GM19397 (cell line): Measurements from ENCODE around the gene HOXA1.

Source experiments
- ATAC-seq: cut with Tn5 transposase; IDR thresholded peaks from one replicate; pipeline ENCODE4 v1.9.1; 2021; ENCODE audit warnings: mild to moderate bottlenecking, moderate library complexity; ENCODE audit not compliant: unreplicated experiment

HOXA1 gene

GRCh38 chr7:27095897-27096767 lies at the start of gene HOXA1:
HOXA1 (minus strand) TSS chr7:27096000; CDS start chr7:27095912, 88 bp downstream.
- ATAC-seq: peak; percentile 85

GRCh38 chr7:27145165-27145913 lies 49.5 kb upstream of the HOXA1 start:
- ATAC-seq: no peak

- ATAC-seq: no peak
Measured at GRCh38 chr7:27144781-27145164, 49.0 kb upstream of the HOXA1 start.

DNA sequence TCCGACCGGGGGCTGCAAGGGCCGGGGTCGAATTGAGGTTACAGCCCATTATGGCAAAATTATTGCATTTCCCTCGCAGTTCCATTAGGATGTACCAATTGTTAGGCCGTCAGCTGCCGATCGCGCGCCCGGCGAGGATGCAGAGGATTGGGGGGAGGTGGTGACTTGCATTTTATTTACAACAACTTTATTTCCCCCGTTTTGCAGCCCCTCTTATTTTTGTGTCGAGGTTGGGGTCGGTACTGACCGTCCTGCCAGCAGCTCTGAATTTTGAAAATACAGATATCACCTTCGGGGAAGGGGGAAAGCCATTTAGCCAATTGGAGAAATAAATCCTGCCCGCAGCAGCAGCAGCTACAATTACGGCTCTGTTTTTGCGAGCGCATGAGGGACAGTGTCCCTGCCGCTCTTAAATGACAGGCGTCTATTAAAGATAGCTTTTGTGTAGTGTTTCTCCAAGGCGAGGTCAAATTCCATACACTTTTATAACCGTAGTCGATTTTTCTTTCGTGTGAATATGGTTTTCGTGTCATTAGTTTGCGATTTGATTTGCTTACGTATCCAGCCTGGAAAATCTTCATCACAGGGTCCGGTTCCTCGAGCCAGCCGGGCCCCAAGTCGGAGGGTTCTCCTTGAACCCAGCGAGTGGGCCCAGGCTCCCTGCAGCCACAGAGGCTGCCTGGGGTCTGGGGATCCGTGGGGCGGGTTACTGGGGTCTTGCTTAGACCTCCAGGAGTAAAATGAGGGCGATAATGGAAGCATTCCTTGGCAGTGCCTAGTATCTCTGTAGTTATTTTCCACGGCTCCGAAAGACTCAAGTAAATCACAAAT lies 48.4 kb upstream of the HOXA1 start:
- no peak for ATAC-seq

- no peak for ATAC-seq
Measured at GRCh38 chr7:27143023-27143949, 47.5 kb upstream of the HOXA1 start, which contains the start of gene HOXA5. HOXA5 (minus strand) TSS chr7:27143681; CDS start chr7:27143607, 74 bp downstream.

DNA sequence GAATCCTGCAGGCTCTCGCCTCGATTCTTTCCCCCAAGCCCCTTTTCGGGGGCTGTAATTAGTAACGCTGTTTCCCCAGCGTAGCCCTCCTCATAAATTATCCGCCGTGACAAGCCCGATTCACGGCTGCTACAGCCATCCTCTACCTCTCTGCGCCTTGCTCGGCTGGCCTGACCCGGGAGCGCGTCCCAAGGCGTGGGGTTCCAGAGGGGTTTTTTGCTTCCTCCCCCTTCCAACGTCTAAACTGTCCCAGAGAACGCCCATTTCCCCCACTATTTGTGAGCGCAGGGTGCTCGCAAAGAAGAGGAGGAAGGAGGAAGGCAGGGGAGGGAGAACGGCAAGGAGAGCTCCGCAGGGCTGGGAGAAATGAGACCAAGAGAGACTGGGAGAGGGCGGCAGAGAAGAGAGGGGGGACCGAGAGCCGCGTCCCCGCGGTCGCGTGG lies 46.8 kb upstream of the HOXA1 start:
- no peak for ATAC-seq

GRCh38 chr7:27141923-27142579 lies 46.3 kb upstream of the HOXA1 start:
- no peak for ATAC-seq

GRCh38 chr7:27141137-27141922 lies 45.5 kb upstream of the HOXA1 start:
- ATAC-seq: no peak

GRCh38 chr7:27140126-27140857 lies 44.5 kb upstream of the HOXA1 start:
- no peak for ATAC-seq

GRCh38 chr7:27139334-27140125 lies 43.7 kb upstream of the HOXA1 start:
- ATAC-seq: no peak

- no peak for ATAC-seq
Measured at GRCh38 chr7:27138985-27139333, 43.2 kb upstream of the HOXA1 start.

DNA sequence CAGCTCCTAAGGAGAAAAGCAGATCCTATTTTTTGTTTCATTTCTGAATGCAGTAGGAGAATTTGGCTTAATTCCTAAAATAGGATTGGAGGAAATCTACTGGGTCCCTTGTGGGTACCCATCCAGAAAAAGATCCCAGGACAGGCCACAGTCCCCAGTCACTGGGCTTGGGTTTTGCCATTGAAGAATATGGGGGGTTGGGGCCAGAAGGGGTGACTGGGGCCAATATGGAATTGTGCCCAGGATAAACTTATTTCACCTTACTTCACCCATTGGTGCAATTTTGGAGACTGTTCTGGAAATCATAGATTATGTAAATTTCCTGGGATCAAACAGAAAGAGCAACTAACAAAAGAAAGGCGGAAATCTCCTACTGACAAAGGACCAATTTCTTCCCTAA lies 42.7 kb upstream of the HOXA1 start:
- no peak for ATAC-seq

- ATAC-seq: no peak
Measured at GRCh38 chr7:27137640-27138315, 42.0 kb upstream of the HOXA1 start.

- ATAC-seq: no peak
Measured at GRCh38 chr7:27134392-27134791, 38.6 kb upstream of the HOXA1 start.

- ATAC-seq: no peak
Measured at GRCh38 chr7:27133409-27134231, 37.8 kb upstream of the HOXA1 start.

GRCh38 chr7:27132978-27133377 lies 37.2 kb upstream of the HOXA1 start:
- ATAC-seq: no peak
